HG02885 (cell line): ENCODE measurements around the gene TMEM117.

Experiments
- ATAC-seq: cut with Tn5 transposase; IDR thresholded peaks from one replicate; pipeline ENCODE4 v1.9.1; 2021; ENCODE audit warnings: mild to moderate bottlenecking; ENCODE audit not compliant: unreplicated experiment, poor library complexity

TMEM117 gene

DNA sequence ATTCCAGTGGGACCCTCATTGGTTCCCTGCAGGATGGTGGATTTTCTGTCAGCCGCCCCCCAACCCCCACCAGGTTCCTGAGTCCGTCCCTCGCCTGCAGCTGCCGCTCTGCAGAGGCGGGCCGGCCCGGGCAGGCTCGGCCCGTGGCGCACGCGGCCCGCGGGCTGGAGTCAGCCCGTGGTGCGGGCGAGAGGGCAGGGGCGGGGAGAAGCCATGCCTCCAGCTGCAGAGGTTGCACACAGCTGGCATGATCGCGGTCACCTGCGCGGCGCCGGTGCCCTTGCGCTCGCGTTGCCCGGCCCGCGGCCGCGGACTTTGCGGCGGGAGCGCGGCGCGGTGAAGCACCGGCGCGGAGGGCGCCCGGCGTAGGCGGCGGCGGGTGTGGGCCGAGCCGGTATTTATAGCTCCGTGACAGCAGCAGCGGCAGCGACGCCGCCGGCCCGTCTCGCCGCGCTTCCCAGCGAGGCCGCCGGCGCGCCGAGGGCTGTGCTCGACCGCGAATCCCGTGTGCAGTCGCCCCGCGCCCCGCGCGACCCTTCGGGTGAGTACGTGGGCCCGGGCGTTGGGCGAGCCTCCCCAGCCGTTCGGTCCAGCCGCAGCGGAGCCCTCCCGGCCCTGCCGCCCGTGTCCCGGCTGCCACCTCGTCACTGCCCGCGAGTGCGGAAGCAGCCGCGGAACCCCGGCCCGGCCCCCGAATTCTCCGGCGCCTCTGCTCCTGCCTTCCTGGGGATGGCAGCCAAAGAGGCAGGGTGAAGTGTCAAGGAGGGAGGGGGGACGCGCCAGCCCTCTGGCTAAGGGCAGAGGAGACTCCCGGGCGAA lies at the start of gene TMEM117:
Gene TMEM117, plus strand, starts transcription at position 426 of the 819 bp plus-strand sequence.
- ATAC-seq, result peak; percentile 77

DNA sequence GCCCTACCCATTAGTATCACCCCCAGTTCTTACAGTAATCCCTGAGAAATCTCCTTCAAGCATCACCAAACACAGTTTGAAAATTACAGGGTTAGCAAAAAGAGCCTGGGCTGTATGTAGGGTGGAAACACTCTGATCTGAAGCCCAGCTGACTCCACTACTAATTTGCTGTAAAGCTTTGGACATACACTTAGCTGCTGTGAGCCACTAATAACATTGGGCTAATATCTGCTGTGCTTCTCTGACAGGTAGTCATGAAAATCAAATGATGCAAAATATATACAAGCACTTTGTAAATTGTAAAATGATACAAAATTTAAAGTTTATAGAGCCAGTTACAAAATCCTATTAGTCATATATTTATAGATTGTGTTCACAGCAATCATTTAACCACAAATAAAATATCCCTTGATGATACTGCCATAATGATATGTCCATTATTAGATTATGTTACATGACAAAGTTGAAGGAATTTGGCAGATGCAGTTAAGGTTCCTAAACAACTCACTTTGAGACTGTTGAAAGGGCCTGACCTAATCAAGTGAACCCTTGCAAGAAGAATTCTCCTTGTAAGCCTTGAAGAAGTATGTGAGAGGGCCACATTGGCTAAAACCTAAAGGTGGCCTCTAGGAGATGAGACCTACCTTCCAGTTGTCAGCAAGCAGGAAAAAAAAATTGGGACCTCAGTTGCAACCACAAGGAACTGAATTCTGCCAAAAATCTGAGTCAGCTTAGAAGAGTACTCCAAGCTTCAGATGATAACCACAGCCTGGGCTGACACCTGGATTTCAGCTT lies 48.8 kb upstream of the TMEM117 start:
- ATAC-seq, result no peak

- ATAC-seq, result no peak
These were observed 45.9 kb upstream of the TMEM117 start for GRCh38 chr12:43789941-43790340.

DNA sequence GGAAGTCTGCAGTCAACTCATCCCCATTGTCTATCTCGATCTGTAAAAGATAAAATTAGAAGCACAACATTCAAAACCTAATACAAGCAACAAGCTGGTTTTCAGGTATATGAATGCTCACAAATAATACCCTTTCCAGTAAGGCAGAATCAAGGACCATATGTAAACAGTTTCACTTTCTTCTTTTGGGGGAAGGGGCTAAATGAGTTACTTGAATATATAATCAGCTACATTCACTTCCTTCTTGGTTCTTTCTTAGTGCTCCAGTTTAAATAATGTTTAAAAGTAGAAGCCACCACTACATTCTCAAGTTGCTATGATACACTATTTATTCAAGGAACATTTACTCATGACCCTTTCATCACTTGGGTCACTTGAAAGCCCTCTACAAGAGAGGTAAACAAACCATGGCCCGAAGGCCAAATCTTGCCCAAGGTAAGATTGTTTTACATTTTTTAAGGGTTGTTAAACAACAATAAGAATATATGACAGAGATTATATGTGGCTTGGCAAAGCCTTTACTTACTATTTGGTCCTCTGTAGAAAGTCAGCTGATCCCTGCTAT lies 40.1 kb upstream of the TMEM117 start:
- no peak for ATAC-seq

DNA sequence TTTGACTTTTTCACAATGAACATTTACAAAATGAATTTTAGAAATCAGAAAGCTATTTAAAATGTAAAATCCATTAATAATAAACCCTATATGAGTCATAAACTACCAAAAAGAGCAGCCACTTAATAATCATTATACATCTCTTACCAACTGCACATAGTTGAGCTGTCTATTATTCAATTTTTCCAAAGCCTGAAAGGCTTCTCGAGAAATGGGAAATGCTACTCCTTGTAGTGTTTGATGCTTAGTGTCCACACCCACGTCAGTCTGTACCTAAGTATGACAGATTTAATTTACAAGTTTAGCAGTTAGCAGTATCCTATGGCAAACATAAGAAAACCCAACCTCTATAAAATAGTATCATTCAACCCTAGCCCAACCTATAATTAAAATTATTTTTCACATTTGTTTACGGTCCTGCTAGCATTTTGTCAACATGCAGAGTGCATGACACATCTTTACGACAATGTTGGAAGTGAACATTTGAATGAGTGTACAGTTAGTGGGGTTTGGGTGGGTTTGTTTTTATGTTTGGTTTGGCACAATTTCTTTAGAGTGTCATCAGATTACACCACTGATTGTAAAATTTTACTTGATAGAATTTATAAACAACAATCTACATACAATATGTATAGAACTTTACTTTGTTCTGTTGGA lies 38.2 kb upstream of the TMEM117 start:
- no peak for ATAC-seq

DNA sequence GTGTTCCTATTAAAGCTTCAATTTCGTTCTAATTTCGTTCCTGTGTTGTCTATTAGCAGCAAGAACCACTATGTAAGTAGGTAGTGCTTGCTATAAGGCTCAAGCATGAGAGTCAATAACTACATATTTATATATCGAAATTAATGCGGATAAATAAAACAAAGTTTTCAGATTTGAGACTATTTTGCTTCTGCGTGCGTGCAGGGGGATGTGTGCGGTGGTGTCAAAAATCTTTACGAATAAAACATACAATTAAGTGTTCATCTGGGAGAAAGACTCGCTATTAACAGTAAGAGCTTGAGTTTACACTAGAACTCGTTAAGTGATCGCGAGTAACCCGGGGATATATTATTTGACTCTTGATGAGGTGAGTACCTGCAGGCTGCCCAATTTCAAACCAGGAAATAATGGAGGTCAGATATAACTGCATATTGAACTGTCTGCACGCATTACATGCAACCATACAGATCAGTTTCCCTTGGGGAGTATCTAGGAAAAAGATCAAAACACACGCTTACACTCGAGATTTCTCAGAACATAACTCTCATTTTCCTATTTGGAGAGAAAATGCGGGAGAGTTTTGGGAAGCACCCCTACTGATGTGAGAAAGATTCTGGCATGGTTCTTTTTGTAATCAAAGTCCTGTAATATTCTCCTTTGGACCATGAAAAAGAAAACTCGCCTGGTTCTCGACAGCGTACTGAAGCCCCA lies 30.6 kb upstream of the TMEM117 start:
- ATAC-seq, result no peak

- peak; percentile 95 for ATAC-seq
These were observed 29.8 kb upstream of the TMEM117 start, which contains the start of gene TWF1 for GRCh38 chr12:43805860-43806736. Gene TWF1, minus strand, starts transcription at chr12:43806317. Its CDS starts 72 bp downstream, at chr12:43806245.

GRCh38 chr12:43806737-43807072 lies 29.2 kb upstream of the TMEM117 start:
- no peak for ATAC-seq

DNA sequence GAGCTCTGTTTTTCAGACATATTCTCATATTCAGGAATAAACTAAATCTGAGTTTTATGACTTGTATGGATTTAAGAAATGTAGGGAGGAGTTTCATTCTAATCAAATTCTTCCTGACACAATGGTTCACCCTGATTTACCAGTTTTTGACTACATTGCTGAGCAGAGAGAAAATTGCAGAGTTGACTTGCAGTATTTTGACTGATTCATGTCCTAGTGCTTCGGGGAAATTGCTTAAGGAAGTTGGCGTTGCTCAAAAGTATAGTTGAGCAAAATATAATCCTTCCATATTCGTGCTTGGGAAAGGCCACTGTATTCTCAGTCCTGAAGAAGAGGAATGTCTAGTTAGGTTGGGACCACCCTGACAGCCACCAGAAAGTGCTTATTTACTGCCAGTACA lies 28.5 kb upstream of the TMEM117 start:
- no peak for ATAC-seq

DNA sequence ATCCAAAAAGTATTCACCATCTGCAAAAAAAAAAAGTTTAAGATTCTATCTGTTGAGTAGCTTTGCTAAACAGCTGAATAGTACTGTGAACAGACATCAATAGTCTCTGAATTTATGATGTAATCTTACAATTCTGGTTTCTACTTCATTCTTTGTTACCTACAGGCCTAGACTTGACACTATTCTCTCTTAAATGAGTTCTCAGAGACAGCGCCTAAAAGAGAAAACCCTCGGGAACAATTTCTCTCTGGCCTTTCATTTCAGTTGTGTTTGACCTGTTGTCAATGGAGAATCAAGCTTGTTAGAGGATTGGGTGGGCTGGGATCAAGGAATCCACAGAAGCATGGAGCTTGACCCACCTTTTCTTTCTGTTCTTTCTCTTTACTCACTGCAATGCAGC lies 23.8 kb upstream of the TMEM117 start:
- no peak for ATAC-seq

GRCh38 chr12:43812926-43813325 lies 23.0 kb upstream of the TMEM117 start:
- ATAC-seq, result no peak

GRCh38 chr12:43815416-43815815 lies 20.5 kb upstream of the TMEM117 start:
- ATAC-seq, result no peak

- peak; percentile 45 for ATAC-seq
These were observed 19.7 kb upstream of the TMEM117 start for GRCh38 chr12:43816168-43816567.

GRCh38 chr12:43824207-43824775 lies 11.6 kb upstream of the TMEM117 start:
- no peak for ATAC-seq

DNA sequence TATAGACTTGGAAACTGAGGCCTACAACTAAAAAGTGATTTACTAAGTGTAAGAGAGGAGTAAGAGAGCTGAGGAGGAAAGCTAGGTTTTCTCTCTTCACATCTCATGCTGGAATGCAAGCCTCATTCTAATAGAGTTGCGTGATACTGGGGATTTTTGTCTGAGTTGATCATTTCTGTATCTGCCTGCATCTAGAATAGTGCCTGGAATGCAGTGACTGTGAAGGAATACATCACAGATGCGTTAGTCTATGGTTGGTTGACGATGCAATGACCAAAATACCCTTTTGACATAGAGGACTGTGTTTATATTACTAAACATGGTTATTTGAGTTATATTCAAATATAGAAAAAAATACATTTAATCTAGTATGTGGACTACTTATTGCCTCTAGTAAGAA lies 9.2 kb upstream of the TMEM117 start:
- ATAC-seq, result no peak

DNA sequence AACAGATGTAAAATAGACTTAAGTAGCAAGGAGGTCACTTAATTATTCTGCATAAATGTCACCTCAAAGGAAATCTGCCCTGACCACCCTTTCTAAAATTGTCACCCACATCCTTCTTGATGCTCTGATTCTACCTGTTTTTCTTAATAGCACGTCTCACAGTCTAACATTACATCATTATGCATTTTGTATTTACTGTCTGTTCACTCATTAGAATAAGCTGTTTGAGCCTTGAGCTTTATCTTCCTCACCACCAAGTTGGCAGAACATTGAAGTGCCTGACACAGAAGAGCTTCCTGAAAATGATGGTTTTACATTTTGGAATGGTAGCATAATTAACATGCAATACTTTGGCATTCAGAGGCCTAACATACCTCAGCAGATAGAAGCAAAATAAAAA lies 8.8 kb upstream of the TMEM117 start:
- ATAC-seq, result no peak

DNA sequence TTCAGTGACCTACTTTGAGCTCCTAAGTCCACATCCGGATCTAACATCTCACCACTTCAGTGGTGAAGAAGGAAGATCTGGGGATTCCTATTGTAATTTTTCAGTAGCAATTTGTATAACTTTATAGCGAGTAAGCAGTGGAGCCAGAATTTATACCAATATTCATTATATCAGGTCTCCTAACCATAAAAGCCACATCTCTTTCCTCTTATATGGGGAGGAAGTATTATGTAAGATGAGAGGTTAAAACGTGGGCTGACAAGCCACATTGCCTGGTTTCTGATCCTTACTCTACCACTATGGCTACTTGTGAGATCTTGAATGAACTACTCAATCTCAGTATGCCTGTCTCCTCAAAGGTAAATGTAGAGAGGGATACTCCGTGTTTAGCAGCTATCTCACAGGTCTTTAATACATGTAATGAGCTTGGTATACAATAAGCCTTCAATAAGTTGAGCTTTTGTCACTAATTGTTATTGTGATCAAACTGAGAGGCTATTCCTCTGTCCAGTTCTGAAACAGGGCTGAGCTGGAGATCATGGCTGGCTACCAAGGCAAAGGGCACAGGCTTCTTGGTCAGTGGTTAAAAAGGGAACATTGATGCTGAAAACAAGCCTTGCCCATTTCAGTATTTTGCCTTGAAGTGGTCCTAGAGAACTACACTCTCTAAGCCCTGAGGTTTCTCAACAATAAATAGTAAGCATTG lies 3.3 kb upstream of the TMEM117 start:
- no peak for ATAC-seq

DNA sequence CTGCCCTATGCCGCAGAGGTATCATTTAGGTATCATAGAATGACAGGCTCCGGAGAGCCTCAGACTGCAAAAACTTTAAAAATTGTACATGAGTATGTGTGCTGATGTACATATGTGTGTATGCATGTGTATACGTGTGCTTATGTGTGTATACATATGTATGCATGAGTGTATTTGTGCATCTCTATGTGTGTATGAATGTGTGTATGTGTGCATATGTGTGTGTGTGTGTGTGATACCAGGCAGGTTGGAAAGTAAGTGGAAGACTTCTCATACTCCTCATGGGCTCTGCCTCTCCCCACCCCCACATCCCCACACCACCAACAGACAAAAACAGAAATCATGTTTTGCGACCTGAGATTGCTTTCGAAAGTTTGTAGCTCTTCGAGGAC lies 621 bp upstream of the TMEM117 start:
- peak; percentile 8 for ATAC-seq
